Right atrium auricular region (tissue), 2 donors: ENCODE results near the gene SLC16A3. TPM values are rescaled to one million over a fixed set of nuclear protein-coding genes. Genes with fewer than 3 reads are reported as not detected.
A peak's percentile ranks its signal among the peaks of the same experiment; 100 is the strongest.
"Not testable (repeated sequence)": the region's sequence is repeated elsewhere in the genome, so short reads cannot be mapped to it uniquely, and the experiment has no call there.

Source experiments
- DNase-seq: peaks from one replicate; pipeline ENCODE4 v3.0.0-alpha.2; 2019; ENCODE audit warnings: low spot score
- H3K27ac ChIP-seq, 2 donors: fragments of 200-600 bp; sonication (generic); 1 replicate in 1 of 2; 2 replicates in 1 of 2; pipeline ENCODE4 v1.5.1; 2016 to 2019
- H3K27me3 ChIP-seq, 2 donors: fragments of 200-600 bp; sonication (generic); one replicate each; pipeline versions ENCODE4 v1.5.1 to v1.6.0; 2017 to 2019
- H3K36me3 ChIP-seq: fragments of 200-600 bp; sonication (generic); one replicate; pipeline ENCODE4 v1.5.1; 2016
- H3K4me1 ChIP-seq, 2 donors: fragments of 200-600 bp; sonication (generic); one replicate each; pipeline versions ENCODE4 v1.5.1 to v1.6.0; 2017 to 2019
- H3K4me3 ChIP-seq, 2 donors: fragments of 200-600 bp; sonication (generic); 1 replicate in 1 of 2; 2 replicates in 1 of 2; pipeline ENCODE4 v1.5.1; 2017 to 2019; ENCODE audit warnings: mild to moderate bottlenecking in 1 of 2, moderate library complexity in 1 of 2
- H3K9me3 ChIP-seq, 2 donors: fragments of 200-600 bp; sonication (generic); one replicate each; pipeline ENCODE4 v1.5.1; 2019
- total RNA-seq, 2 donors: library from RNA; depleted of rRNA; stranded (reverse); fragments of >200 nt; gene quantifications; one replicate each; pipeline ENCODE4 v1.1.0, GENCODE V29; 2016
- TF ChIP-seq, protein P1 (sequence below), 2 donors: fragments of 200-600 bp; sonication (generic); IDR thresholded peaks; one replicate each; pipeline ENCODE4 v1.5.1; 2019; ENCODE audit warnings: antibody characterized with exemption in 2 of 2

The SLC16A3 gene
- total RNA-seq, 2 donors from 2014 or later = 5.0 to 19.5 TPM

DNA sequence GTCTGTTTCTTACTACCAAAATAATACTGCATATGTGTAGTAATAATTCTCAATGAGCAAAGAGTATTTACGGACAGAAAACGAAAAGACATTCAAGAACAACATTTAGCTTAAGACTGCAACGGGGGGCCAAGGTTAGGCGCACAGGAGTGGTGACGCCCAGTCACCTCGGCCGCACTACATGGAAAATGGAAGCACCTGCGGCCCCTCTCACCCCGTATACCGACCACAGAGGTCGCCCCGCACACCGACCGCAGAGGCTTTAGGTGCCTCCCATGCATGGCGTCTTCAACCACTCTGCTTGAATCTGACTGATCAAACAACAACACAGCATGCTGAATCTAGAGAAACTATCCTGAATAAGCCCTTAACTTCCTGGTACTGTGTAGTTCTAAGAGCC is 42.6 kb upstream of the SLC16A3 start:
- Histone ChIP-seq H3K9me3 (no peaks in the 10 kb centered on the region), H3K4me3 (no peak overlapping the region), H3K27ac (no peak overlapping the region), H3K27me3 (no peaks in the 10 kb centered on the region), H3K36me3 (peaks cover 12% of the 10 kb centered on the region), H3K4me1 (no peaks in the 10 kb centered on the region)
- TF ChIP-seq, protein P1, sequence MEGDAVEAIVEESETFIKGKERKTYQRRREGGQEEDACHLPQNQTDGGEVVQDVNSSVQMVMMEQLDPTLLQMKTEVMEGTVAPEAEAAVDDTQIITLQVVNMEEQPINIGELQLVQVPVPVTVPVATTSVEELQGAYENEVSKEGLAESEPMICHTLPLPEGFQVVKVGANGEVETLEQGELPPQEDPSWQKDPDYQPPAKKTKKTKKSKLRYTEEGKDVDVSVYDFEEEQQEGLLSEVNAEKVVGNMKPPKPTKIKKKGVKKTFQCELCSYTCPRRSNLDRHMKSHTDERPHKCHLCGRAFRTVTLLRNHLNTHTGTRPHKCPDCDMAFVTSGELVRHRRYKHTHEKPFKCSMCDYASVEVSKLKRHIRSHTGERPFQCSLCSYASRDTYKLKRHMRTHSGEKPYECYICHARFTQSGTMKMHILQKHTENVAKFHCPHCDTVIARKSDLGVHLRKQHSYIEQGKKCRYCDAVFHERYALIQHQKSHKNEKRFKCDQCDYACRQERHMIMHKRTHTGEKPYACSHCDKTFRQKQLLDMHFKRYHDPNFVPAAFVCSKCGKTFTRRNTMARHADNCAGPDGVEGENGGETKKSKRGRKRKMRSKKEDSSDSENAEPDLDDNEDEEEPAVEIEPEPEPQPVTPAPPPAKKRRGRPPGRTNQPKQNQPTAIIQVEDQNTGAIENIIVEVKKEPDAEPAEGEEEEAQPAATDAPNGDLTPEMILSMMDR (IDR thresholded peaks at IDR 0.05) = no peak
- DNase-seq = no peak

DNA sequence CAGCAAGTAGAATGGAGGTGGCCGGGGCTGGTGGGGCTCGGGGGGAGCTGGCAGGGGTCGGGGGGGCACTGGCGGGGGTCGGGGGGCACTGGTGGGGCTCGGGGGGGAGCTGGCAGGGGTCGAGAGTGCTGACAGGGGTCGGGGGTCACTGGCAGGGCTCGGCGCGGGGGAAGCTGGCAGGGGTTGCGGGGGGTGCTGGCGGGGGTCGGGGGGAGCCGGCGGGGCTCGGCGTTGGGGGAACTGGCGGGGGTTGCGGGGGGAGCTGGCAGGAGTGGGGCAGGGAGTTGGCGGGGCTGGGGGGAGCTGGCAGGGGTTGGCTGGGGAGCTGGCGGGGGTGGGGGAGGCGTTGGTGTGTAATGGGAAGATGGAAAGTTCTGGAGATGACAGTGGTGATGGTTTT is 41.3 kb upstream of the SLC16A3 start:
- Histone ChIP-seq H3K9me3 (no peaks in the 10 kb centered on the region), H3K27ac (no peak overlapping the region), H3K4me1 (no peaks in the 10 kb centered on the region), H3K36me3 (peaks cover 14% of the 10 kb centered on the region), H3K27me3 (no peaks in the 10 kb centered on the region), H3K4me3 (no peak overlapping the region)
- TF ChIP-seq, protein P1 (IDR thresholded peaks at IDR 0.05) = no peak
- no peak for DNase-seq

DNA sequence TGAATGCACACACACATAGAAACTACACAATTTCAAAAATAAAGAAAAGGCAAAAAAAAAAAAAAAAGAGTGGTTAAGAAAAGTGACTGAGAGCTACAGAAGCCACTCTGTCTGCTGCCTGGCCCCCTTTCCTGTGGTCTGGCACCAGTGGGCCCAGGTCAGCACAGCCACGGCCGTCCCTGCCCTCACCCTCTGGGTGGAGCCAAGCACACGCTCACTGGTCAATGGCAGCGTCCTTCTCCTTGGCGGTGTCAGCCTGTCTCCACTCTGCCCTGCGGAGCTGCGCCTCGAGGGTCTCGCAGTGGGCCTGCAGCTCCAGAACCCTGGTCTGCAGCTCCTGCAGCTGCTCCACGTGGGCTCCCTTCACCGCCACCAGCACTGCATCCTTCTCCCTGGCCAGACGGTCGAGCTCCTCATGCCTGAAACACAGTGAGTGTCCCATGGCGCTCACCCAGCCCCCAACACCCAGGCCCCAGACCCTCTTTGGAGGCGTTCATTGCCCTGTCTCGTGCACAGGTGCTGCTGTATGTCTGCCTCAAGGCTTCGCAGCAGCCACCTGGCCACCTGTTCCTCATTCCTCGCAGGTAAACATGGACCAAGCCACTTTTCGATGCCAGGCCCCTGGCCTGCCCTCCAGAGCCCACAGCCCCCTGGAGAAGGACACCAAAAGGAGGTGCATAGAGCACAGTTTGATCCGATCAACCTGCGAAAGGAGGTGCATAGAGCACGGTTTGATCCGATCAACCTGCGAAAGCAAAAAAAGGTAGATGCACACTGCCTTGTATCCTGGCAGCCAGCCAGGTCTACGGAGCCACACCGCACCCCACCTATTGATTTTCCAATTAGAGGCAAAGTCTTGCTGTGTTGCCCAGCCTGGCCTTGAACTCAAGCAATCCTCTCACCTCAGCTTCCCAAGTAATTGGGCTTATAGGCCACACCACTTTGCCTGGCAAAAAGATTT is 40.6 kb upstream of the SLC16A3 start:
- TF ChIP-seq, protein P1 (IDR thresholded peaks at IDR 0.05) = no peak

DNA sequence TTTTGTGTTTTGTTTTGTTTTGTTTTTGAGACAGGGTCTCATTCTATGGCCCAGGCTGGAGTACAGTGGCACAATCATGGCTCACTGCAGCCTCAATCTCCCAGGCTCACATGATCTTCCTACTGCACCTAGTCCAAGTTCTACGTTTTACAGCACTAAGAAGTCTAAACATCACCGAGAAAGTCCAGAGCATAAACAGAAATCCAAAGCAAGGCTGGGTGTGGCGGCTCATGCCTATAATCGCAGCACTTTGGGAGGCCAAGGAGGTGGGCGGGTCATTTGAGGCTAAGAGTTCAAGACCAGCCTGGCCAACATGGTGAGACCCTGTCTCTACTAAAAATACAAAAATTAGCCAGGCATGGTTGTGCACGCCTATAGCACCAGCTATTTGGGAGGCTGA is 35.8 kb upstream of the SLC16A3 start:
- H3K4me3 ChIP-seq, DNase-seq, H3K27ac ChIP-seq, H3K4me1 ChIP-seq, H3K9me3 ChIP-seq, H3K27me3 ChIP-seq: not testable (repeated sequence)
- peaks cover 20% of the 10 kb centered on the region for H3K36me3 ChIP-seq

More for the DNA sequence above, 40.6 kb upstream of the SLC16A3 start:
- Histone ChIP-seq H3K27me3 (no peaks in the 10 kb centered on the region), H3K27ac (no peak overlapping the region), H3K4me3 (no peak overlapping the region), H3K4me1 (no peaks in the 10 kb centered on the region), H3K9me3 (no peaks in the 10 kb centered on the region), H3K36me3 (peaks cover 21% of the 10 kb centered on the region)
- DNase-seq = no peak

DNA sequence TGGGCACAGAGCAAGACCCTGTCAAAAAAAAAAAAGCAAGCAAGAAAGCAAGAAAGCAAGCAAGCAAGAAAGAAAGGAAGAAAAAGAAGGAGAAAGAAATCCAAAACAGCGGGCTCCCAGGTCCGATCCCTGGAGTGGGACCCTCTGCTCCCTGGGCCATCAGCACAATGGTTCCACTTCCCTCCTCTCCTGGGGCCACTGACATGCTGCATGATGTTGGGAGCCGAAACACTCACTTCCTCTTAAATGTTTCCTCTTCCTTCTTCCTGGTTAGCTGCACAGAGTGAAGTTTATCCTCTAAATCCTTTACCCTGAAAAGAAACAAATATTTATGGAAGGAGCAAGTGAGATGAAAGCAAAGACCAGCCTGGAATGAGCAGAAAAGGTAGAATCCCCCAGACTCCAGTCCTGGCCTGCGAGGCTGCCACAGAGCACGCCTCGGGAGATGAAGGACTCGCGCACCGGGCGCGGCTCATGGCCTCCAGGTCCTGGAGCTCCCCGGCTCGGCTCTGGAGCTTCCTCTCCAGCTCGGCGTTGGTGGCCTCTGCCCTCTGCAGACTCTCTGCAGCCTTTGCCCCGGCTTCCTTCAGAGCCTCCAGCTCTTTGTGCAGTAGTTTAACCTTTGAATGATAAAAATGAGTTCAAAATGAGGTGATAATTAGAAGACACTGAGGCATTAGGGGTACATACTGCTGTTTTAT is 35.2 kb upstream of the SLC16A3 start:
- TF ChIP-seq, protein P1 (IDR thresholded peaks at IDR 0.05) = no peak
- H3K4me1 ChIP-seq = no peaks in the 10 kb centered on the region
- H3K27ac ChIP-seq = no peak overlapping the region
- H3K36me3 ChIP-seq = peaks cover 20% of the 10 kb centered on the region
- DNase-seq = no peak
- peak overlapping the region in 1 of 2 donors; percentile 21 for H3K4me3 ChIP-seq
- no peaks in the 10 kb centered on the region for H3K27me3 ChIP-seq
- H3K9me3 ChIP-seq = no peaks in the 10 kb centered on the region

DNA sequence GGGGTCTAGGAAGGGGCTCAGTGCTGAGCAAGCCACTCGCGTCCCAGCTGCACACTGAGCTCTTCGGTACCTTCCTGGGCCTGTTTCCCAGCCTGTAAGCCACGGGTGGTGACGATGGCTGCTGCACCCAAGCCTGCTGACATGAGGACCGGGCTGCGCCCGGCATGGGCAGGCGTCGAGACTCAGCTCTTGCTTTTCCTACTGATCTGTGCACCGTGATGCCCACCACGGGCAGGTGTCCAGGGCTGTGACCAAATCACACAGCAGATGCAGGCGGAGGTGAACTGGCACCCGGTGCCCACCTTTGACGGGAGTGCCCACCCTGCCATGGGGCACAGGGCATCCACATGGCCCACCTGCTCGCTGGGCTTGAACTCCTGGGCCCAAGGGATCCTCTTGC is 34.1 kb upstream of the SLC16A3 start:
- TF ChIP-seq, protein P1 (IDR thresholded peaks at IDR 0.05) = no peak
- Histone ChIP-seq H3K27ac (no peak overlapping the region), H3K36me3 (peaks cover 20% of the 10 kb centered on the region), H3K4me1 (no peaks in the 10 kb centered on the region), H3K4me3 (no peak overlapping the region), H3K27me3 (no peaks in the 10 kb centered on the region), H3K9me3 (no peaks in the 10 kb centered on the region)
- DNase-seq = no peak
